Measurements from ENCODE around the gene METTL22. TPM values are rescaled to one million over a fixed set of nuclear protein-coding genes. Genes with fewer than 3 reads are reported as not detected.

Gene METTL22
- total RNA-seq, 4 donors from 2014 or later: 14.4 to 31.9 (median 24.8) TPM

DNA sequence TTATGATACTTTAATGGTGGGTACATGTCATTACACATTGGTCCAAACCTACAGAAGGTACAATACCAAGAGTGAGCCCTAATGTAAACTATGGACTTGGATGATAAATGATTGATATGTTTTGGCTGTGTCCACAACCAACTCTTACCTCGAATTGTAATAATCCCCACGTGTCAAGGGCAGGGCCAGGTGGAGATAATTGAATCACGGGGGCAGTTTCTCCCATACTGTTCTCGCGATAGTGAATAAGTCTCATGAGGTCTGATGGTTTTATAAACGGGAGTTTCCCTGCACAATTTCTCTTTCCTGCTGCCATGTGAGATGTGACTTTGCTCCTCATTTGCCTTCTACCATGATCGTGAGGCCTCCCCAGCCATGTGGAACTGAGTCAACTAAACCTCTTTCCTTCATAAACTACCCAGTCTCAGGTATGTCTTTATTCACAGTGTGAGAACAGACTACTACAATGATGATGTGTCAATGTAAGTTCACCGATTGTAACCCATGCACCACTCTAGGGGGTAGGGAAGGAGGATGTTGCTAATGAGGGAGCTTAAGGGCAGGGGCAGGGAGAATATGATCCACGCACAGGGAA is 7.0 kb upstream of the METTL22 start:
- no peaks in the 10 kb centered on the region for H3K9me3 ChIP-seq

GRCh38 chr16:8619671-8620370 is 1.7 kb upstream of the METTL22 start:
- peaks cover 0 to 27% (median 4%) of the 10 kb centered on the region in 3 donors for H3K4me1 ChIP-seq
- TF ChIP-seq, protein P1, sequence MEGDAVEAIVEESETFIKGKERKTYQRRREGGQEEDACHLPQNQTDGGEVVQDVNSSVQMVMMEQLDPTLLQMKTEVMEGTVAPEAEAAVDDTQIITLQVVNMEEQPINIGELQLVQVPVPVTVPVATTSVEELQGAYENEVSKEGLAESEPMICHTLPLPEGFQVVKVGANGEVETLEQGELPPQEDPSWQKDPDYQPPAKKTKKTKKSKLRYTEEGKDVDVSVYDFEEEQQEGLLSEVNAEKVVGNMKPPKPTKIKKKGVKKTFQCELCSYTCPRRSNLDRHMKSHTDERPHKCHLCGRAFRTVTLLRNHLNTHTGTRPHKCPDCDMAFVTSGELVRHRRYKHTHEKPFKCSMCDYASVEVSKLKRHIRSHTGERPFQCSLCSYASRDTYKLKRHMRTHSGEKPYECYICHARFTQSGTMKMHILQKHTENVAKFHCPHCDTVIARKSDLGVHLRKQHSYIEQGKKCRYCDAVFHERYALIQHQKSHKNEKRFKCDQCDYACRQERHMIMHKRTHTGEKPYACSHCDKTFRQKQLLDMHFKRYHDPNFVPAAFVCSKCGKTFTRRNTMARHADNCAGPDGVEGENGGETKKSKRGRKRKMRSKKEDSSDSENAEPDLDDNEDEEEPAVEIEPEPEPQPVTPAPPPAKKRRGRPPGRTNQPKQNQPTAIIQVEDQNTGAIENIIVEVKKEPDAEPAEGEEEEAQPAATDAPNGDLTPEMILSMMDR (IDR thresholded peaks at IDR 0.05): no peak
- TF ChIP-seq EP300 (IDR thresholded peaks at IDR 0.05) (no peak), POLR2AphosphoS5 (IDR thresholded peaks at IDR 0.05) (no peak), POLR2A (IDR thresholded peaks at IDR 0.05) (no peak)
- H3K27ac ChIP-seq: no peak overlapping the region
- H3K9me3 ChIP-seq: no peaks in the 10 kb centered on the region
- 55 to 68% methylated on average over 4 of the region's 5 CpGs for WGBS, 2 donors (ENCODE audit: low coverage in 1 of 2)
- H3K27me3 ChIP-seq: peaks cover 24% of the 10 kb centered on the region
- H3K36me3 ChIP-seq: peaks cover 0 to 12% of the 10 kb centered on the region in 2 donors
- ATAC-seq: no peak
- H3K4me3 ChIP-seq: no peak overlapping the region

More for the DNA sequence above, 7.0 kb upstream of the METTL22 start:
- WGBS, 2 donors (ENCODE audit: low coverage in 1 of 2): 47 to 54% methylated on average over 7 to 9 of the region's 9 CpGs
- no peak for ATAC-seq
- no peak overlapping the region for H3K4me3 ChIP-seq
- no peak overlapping the region for H3K27ac ChIP-seq
- H3K4me1 ChIP-seq: no peaks in the 10 kb centered on the region
- TF ChIP-seq EP300 (IDR thresholded peaks at IDR 0.05) (no peak), POLR2AphosphoS5 (IDR thresholded peaks at IDR 0.05) (no peak), POLR2A (IDR thresholded peaks at IDR 0.05) (no peak)
- TF ChIP-seq, protein P1 (IDR thresholded peaks at IDR 0.05): no peak
- H3K27me3 ChIP-seq: peaks cover 48% of the 10 kb centered on the region
- no peaks in the 10 kb centered on the region for H3K36me3 ChIP-seq

DNA sequence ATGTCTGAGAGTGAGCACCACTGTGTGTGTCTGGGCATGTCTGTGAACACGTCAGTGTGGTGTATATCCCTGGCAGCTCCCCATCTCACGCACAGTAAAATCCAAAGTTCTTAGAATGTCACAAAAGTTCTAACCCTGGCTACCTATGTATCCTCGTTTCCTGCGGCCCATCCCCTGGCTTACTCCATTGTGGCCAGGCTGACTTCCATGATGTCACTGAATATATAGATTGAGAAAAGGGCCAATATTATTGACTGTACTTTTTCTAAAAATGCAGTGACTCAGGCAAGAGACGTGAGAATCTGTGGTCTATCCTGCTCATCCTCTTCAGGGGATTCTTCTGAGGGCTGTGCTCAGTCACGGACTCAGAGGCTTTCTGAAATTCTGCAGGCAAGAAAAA is 963 bp upstream of the METTL22 start:
- Histone ChIP-seq H3K9me3 (no peaks in the 10 kb centered on the region), H3K27me3 (peaks cover 21% of the 10 kb centered on the region), H3K36me3 (peaks cover 0 to 17% of the 10 kb centered on the region in 2 donors), H3K4me3 (no peak overlapping the region), H3K4me1 (peaks cover 0 to 27% (median 4%) of the 10 kb centered on the region in 3 donors), H3K27ac (no peak overlapping the region)
- WGBS, 2 donors (ENCODE audit: low coverage in 1 of 2): 85 to 90% methylated on average over 4 of the region's 6 CpGs
- TF ChIP-seq, protein P1 (IDR thresholded peaks at IDR 0.05): no peak
- TF ChIP-seq POLR2AphosphoS5 (IDR thresholded peaks at IDR 0.05): no peak
- TF ChIP-seq POLR2A (IDR thresholded peaks at IDR 0.05): no peak
- TF ChIP-seq EP300 (IDR thresholded peaks at IDR 0.05): no peak
- no peak for ATAC-seq

DNA sequence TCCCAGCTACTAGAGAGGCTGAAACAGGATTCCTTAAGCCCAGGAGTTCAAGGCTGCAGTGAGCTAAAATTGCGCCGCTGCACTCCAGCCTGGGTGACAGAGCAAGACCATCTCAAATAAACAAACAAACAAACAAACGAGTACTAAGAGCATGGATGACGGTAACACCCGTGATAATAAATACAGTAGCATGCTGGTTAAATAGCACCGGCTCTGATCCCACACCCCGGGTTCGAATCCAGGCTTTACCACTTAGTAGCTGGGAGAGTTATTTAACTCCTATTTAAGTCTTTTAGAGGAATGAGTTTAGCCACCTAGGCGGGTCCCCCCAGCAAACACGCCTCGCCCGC is 301 bp upstream of the METTL22 start:
- Histone ChIP-seq H3K36me3 (peaks cover 0 to 24% of the 10 kb centered on the region in 2 donors), H3K27me3 (peaks cover 14% of the 10 kb centered on the region), H3K9me3 (no peaks in the 10 kb centered on the region), H3K27ac (peak overlapping the region in 3 of 4 donors; percentile 82 to 87 (median 86)), H3K4me1 (peaks cover 0 to 27% (median 4%) of the 10 kb centered on the region in 3 donors), H3K4me3 (peak overlapping the region; percentile 95 to 97)
- no peak for ATAC-seq
- WGBS, 2 donors (ENCODE audit: low coverage in 1 of 2): 27 to 46% methylated on average over 3 to 7 of the region's 12 CpGs
- TF ChIP-seq POLR2A (IDR thresholded peaks at IDR 0.05) (no peak), POLR2AphosphoS5 (IDR thresholded peaks at IDR 0.05) (no peak), EP300 (IDR thresholded peaks at IDR 0.05) (no peak)
- TF ChIP-seq, protein P1 (IDR thresholded peaks at IDR 0.05): no peak

GRCh38 chr16:8622315-8622656 is 788 bp downstream of the METTL22 start:
- 0 to 17% methylated on average over 2 to 4 of the region's 4 CpGs for WGBS, 2 donors (ENCODE audit: low coverage in 1 of 2)
- peak overlapping the region in 2 of 4 donors; percentile 86 to 87 for H3K27ac ChIP-seq

More at GRCh38 chr16:8622315-8622656, 788 bp downstream of the METTL22 start:
- ATAC-seq: no peak
- no peak for TF ChIP-seq POLR2A (IDR thresholded peaks at IDR 0.05)
- peaks cover 0 to 27% (median 4%) of the 10 kb centered on the region in 3 donors for H3K4me1 ChIP-seq
- peaks cover 11% of the 10 kb centered on the region for H3K27me3 ChIP-seq
- H3K4me3 ChIP-seq: peak overlapping the region; percentile 95 to 97
- H3K36me3 ChIP-seq: peaks cover 0 to 35% of the 10 kb centered on the region in 2 donors
- H3K9me3 ChIP-seq: no peaks in the 10 kb centered on the region
